Upper lobe of left lung (tissue), 6 donors: ENCODE data around the gene LMTK2. TPM values are rescaled to one million over a fixed set of nuclear protein-coding genes. Genes with fewer than 3 reads are reported as not detected.
A peak's percentile ranks its signal among the peaks of the same experiment; 100 is the strongest.

Source experiments
- ATAC-seq, 2 donors: fragments of 200-7000 bp; cut with Tn5 transposase; one replicate each; pipeline ENCODE4 v1.9.1; 2022; ENCODE audit warnings: mild to moderate bottlenecking in 2 of 2, moderate library complexity in 2 of 2; ENCODE audit not compliant: low FRiP score in 2 of 2
- DNase-seq, 2 donors: peaks; one replicate each; pipeline ENCODE4 v3.0.0-alpha.2; 2019 to 2020
- H3K27ac ChIP-seq, 4 donors: fragments of 200-600 bp; sonication (generic); one replicate each; pipeline ENCODE4 v1.5.1; 2016 to 2019
- H3K27me3 ChIP-seq, 4 donors: fragments of 200-600 bp; sonication (generic); one replicate each; pipeline ENCODE4 v1.5.1; 2017 to 2019
- H3K36me3 ChIP-seq, 4 donors: fragments of 200-600 bp; sonication (generic); one replicate each; pipeline ENCODE4 v1.5.1; 2016 to 2019
- H3K4me1 ChIP-seq, 4 donors: fragments of 200-600 bp; sonication (generic); one replicate each; pipeline ENCODE4 v1.5.1; 2018 to 2019
- H3K4me3 ChIP-seq, 4 donors: fragments of 200-600 bp; sonication (generic); one replicate each; pipeline ENCODE4 v1.5.1; 2017 to 2019; ENCODE audit warnings: mild to moderate bottlenecking in 2 of 4, moderate library complexity in 1 of 4
- H3K9me3 ChIP-seq, 4 donors: fragments of 200-600 bp; sonication (generic); one replicate each; pipeline ENCODE4 v1.5.1; 2018 to 2019
- EP300 ChIP-seq, 4 donors: sonication (generic); formaldehyde crosslinking; IDR thresholded peaks; one replicate each; pipeline ENCODE4 v1.5.1; 2017; ENCODE audit warnings: antibody characterized with exemption in 4 of 4, control low read depth in 2 of 4
- POLR2A ChIP-seq, 4 donors: fragments of 450-650 bp; IDR thresholded peaks; one replicate each; pipeline ENCODE4 v1.5.1; 2016 to 2017; ENCODE audit warnings: antibody characterized with exemption in 4 of 4, mild to moderate bottlenecking in 2 of 4
- POLR2AphosphoS5 ChIP-seq, 2 donors: sonication (generic); formaldehyde crosslinking; IDR thresholded peaks; one replicate each; pipeline ENCODE4 v1.5.1; 2017; ENCODE audit warnings: antibody characterized with exemption in 2 of 2
- WGBS, 2 donors: methylation state at CpG; one replicate each; pipeline ENCODE4 v1.1.5; 2017 to 2018; 5-methylcytosine and 5-hydroxymethylcytosine counted together
- total RNA-seq, 6 donors: library from RNA; depleted of rRNA in 4 of 6; stranded (reverse); fragments of >200 nt in 4 of 6; gene quantifications; one replicate each; pipeline versions ENCODE4 v1.1.0 to v1.2.1, GENCODE V29; 2016 to 2021
- TF ChIP-seq, protein P1 (sequence below), 6 experiments: fragments of 450-650 bp in 4 of 6; fragments of 200-600 bp in 2 of 6; sonication (generic) in 2 of 6; IDR thresholded peaks; one replicate each; pipeline ENCODE4 v1.5.1; 2016 to 2019; ENCODE audit warnings: antibody characterized with exemption in 6 of 6
- donor health status: DM: no; HTN: no; CAD: no; lungs with moderate emphysema.
- donor health status: DM: no; HTN: yes; CAD: no; lungs with severe emphysema.

LMTK2 gene
- total RNA-seq, 6 donors from 2014 or later, result 27.6 to 65.8 (median 37.5) TPM

DNA sequence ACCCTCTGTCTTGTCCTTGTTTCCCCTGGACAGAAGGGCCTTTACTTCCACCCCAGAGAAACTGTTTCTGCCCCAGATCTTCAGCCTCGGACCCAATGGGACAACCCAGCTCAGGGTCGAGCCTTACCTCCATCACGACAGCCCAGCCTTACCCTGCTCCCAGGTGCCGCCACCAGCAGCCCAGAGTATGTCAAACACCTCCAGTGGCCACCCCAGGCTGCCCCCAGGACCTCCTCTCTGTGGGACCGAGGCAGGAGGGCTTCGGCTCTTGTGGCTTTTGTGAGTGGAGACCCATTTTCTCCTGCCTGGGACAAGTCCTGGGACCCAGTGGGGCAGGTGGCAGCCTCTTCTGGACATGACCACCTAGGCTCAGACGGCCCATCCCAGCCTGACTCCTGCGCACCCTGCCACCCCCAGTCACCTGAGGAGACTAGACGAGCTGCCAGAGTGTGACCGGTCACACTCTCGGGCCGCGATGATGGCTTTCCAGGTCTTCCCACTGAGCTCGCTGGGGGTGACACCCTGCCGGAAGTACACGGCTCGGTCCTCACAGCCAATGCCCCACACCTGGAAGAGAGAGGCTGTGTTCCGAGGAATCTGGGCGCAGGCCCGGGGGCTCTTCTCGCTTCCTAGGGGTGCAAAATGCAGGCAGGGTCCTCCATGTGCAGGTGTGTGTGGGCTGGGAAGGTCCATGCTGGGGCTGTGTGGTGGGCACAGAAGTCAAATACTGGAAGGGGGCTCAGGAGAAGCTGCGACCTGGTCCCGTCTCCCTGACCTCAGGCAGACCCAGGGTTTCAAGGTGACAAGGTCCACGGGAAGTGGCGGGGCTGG is 129.9 kb downstream of the LMTK2 start:
- Histone ChIP-seq H3K27me3 (no peaks in the 10 kb centered on the region), H3K4me3 (no peak overlapping the region), H3K4me1 (no peaks in the 10 kb centered on the region), H3K9me3 (no peaks in the 10 kb centered on the region), H3K27ac (no peak overlapping the region), H3K36me3 (peaks cover 4 to 90% (median 61%) of the 10 kb centered on the region in 4 donors)
- TF ChIP-seq POLR2A (IDR thresholded peaks at IDR 0.05) (no peak), POLR2AphosphoS5 (IDR thresholded peaks at IDR 0.05) (no peak), EP300 (IDR thresholded peaks at IDR 0.05) (no peak)
- TF ChIP-seq, protein P1, sequence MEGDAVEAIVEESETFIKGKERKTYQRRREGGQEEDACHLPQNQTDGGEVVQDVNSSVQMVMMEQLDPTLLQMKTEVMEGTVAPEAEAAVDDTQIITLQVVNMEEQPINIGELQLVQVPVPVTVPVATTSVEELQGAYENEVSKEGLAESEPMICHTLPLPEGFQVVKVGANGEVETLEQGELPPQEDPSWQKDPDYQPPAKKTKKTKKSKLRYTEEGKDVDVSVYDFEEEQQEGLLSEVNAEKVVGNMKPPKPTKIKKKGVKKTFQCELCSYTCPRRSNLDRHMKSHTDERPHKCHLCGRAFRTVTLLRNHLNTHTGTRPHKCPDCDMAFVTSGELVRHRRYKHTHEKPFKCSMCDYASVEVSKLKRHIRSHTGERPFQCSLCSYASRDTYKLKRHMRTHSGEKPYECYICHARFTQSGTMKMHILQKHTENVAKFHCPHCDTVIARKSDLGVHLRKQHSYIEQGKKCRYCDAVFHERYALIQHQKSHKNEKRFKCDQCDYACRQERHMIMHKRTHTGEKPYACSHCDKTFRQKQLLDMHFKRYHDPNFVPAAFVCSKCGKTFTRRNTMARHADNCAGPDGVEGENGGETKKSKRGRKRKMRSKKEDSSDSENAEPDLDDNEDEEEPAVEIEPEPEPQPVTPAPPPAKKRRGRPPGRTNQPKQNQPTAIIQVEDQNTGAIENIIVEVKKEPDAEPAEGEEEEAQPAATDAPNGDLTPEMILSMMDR (IDR thresholded peaks at IDR 0.05), result no peak
- ATAC-seq (no peak), DNase-seq (peak in 1 of 2 donors; percentile 63)
- WGBS, 2 donors, result 90 to 96% methylated on average over 13 to 24 of the region's 25 CpGs

DNA sequence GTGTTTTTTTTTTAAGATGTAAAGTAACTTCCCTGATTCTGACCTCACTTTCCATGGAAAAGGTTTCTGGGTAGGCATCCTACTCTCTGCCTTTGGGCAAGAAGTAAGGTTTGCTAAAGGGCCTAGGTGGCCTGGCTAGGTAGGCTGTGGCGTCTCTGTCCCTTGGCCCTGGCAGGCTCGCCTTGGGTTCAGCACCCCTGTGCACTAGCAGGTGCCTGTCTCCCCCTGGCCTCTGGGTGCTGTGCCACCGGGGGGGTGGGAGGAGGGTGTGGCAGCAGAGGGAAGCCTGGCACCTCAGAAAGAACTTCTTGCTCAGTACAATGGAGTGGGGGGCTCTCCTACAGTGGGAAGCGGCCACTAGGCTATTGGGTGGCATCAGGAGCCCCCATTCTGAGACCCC is 131.4 kb downstream of the LMTK2 start:
- Histone ChIP-seq H3K9me3 (no peaks in the 10 kb centered on the region), H3K27me3 (no peaks in the 10 kb centered on the region), H3K27ac (no peak overlapping the region), H3K36me3 (peaks cover 4 to 84% (median 51%) of the 10 kb centered on the region in 4 donors), H3K4me3 (no peak overlapping the region), H3K4me1 (peaks cover 0 to 3% (median 0%) of the 10 kb centered on the region in 4 donors)
- 92 to 100% methylated on average over 2 to 4 of the region's 4 CpGs for WGBS, 2 donors
- DNase-seq (peak in 1 of 2 donors; percentile 26), ATAC-seq (no peak)
- TF ChIP-seq POLR2AphosphoS5 (IDR thresholded peaks at IDR 0.05) (no peak), EP300 (IDR thresholded peaks at IDR 0.05) (no peak), POLR2A (IDR thresholded peaks at IDR 0.05) (no peak)
- TF ChIP-seq, protein P1 (IDR thresholded peaks at IDR 0.05), result no peak

DNA sequence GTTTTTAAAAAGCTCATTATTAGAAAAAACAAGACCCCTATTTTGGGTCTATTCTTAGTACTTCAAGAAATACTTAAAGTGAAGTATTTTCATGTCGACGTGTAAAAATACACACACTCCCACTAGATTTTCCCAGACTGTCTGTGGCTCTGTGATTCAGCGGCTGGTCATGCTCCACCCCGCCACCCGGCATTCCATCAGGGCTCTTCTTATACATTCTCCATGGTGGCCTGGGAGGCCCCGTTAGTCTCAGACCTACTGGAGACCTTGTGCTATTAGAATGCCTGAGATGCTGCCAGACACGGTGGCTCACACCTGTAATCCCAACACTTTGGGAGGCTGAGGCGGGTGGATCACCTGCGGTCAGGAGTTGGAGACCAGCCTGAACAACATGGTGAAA is 132.3 kb downstream of the LMTK2 start:
- H3K9me3 ChIP-seq, result no peaks in the 10 kb centered on the region
- no peaks in the 10 kb centered on the region for H3K27me3 ChIP-seq
- DNase-seq (no peak), ATAC-seq (no peak)
- no peak overlapping the region for H3K27ac ChIP-seq
- no peak overlapping the region for H3K4me3 ChIP-seq
- TF ChIP-seq, protein P1 (IDR thresholded peaks at IDR 0.05), result no peak
- TF ChIP-seq POLR2A (IDR thresholded peaks at IDR 0.05), result no peak
- no peak for TF ChIP-seq EP300 (IDR thresholded peaks at IDR 0.05)
- TF ChIP-seq POLR2AphosphoS5 (IDR thresholded peaks at IDR 0.05), result no peak
- WGBS, 2 donors, result 90 to 95% methylated on average over 7 to 9 of the region's 9 CpGs
- H3K36me3 ChIP-seq, result peaks cover 9 to 84% (median 47%) of the 10 kb centered on the region in 4 donors
- H3K4me1 ChIP-seq, result peaks cover 0 to 3% (median 0%) of the 10 kb centered on the region in 4 donors

DNA sequence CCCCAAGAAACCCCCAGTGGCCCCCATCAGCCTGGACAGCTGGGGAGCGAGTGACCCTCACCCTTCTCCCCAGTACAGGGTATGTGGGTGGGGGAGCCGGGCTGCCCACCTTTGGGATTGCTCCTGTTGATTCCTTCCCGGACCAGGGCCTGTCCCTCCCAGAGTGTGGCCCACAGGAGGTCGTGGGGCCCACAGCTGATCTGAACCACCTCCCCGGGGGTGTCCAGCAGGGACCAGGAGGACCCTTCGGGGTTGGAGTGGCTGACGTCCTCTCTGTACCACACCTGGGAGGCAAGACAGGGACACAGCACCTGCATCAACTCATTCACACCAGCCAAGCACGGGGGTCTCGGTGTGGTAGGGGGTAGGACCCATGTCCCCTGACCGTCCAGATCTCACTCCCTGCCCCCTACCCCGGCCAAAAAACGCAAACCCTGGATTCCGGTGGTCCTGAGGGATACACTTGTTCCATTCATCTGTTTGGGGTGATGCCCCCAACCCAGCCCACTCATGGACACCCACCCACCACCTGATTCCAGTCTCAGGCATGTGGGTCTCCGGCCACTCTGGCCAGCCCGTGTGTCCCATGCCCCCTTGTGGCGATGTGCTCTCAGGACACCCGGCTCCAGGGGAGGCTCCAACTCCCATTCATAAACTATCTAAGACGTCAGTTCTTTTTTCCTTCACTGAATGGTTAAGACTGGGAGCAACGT is 134.5 kb downstream of the LMTK2 start:
- no peak overlapping the region for H3K4me3 ChIP-seq
- H3K27ac ChIP-seq, result peak overlapping the region in 2 of 4 donors; percentile 11 to 34
- no peaks in the 10 kb centered on the region for H3K9me3 ChIP-seq
- 40 to 74% methylated on average over 7 to 19 of the region's 19 CpGs for WGBS, 2 donors
- no peaks in the 10 kb centered on the region for H3K27me3 ChIP-seq
- ATAC-seq, result peak in 1 of 2 donors; percentile 39
- TF ChIP-seq, protein P1 (IDR thresholded peaks at IDR 0.05), result peak; percentile 47 to 74 (median 66)
- no peak for TF ChIP-seq EP300 (IDR thresholded peaks at IDR 0.05)
- H3K4me1 ChIP-seq, result peaks cover 4 to 14% (median 12%) of the 10 kb centered on the region in 4 donors
- H3K36me3 ChIP-seq, result peaks cover 11 to 75% (median 52%) of the 10 kb centered on the region in 4 donors
- peak in 1 of 2 donors; percentile 52 for DNase-seq
